Measurements from ENCODE around the gene MANF.

- TF ChIP-seq, protein P1, sequence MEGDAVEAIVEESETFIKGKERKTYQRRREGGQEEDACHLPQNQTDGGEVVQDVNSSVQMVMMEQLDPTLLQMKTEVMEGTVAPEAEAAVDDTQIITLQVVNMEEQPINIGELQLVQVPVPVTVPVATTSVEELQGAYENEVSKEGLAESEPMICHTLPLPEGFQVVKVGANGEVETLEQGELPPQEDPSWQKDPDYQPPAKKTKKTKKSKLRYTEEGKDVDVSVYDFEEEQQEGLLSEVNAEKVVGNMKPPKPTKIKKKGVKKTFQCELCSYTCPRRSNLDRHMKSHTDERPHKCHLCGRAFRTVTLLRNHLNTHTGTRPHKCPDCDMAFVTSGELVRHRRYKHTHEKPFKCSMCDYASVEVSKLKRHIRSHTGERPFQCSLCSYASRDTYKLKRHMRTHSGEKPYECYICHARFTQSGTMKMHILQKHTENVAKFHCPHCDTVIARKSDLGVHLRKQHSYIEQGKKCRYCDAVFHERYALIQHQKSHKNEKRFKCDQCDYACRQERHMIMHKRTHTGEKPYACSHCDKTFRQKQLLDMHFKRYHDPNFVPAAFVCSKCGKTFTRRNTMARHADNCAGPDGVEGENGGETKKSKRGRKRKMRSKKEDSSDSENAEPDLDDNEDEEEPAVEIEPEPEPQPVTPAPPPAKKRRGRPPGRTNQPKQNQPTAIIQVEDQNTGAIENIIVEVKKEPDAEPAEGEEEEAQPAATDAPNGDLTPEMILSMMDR (IDR thresholded peaks at IDR 0.05): no peak
- TF ChIP-seq POLR2A (IDR thresholded peaks at IDR 0.05): no peak
Observed at GRCh38 chr3:51408813-51409212, 23.7 kb downstream of the MANF start.
